ENCODE measurements around the gene ANKFY1. TPM values are rescaled to one million over a fixed set of nuclear protein-coding genes. Genes with fewer than 3 reads are reported as not detected.

Gene ANKFY1
- total and polyA plus RNA-seq, 9 of the 15 experiments (the other 6 are each of a cell fraction or from before 2014, with no cell fraction given), result 4.3 to 25.6 (median 12.2) TPM

GRCh38 chr17:4144422-4144747, 119.4 kb downstream of the ANKFY1 start:
- Histone ChIP-seq H4K20me1 (replicated peaks; ENCODE audit: control insufficient read depth, insufficient read depth, low read length) (no peaks in the 10 kb centered on the region; the same call in 1 of the 2 replicates), H3K36me3 (ENCODE audit: control insufficient read depth, insufficient read depth, low read length) (peaks cover 13% of the 10 kb centered on the region), H3K27ac (ENCODE audit: extremely low read depth, low read depth, low read length) (peak overlapping the region; percentile 94), H3K9me3 (replicated peaks; ENCODE audit: control insufficient read depth, insufficient read depth, low read depth, low read length) (no peaks in the 10 kb centered on the region), H3K9ac (ENCODE audit: insufficient read depth in 1 of 2, low read depth in 2 of 2, low read length in 2 of 2) (peak overlapping the region in 1 of 2 experiments; percentile 91; a peak in 2 of 4 replicates), H3K4me2 (ENCODE audit: insufficient read depth, low read length) (peak overlapping the region; percentile 86), H3K27me3 (ENCODE audit: control insufficient read depth in 2 of 2, insufficient read depth in 2 of 2, low read length in 2 of 2) (no peaks in the 10 kb centered on the region), H3K4me1 (replicated peaks in 1 of 2; ENCODE audit: control insufficient read depth in 2 of 2, insufficient read depth in 2 of 2, low read length in 2 of 2) (peaks cover 3 to 10% of the 10 kb centered on the region in 2 experiments; a peak in 3 of 5 replicates), H2AFZ (ENCODE audit: low read depth, low read length) (peak overlapping the region; percentile 94), H3K79me2 (ENCODE audit: control insufficient read depth, insufficient read depth, low read length) (peaks cover 40% of the 10 kb centered on the region), H3K4me3 (peak overlapping the region; percentile 98), H3K9me1 (ENCODE audit: control insufficient read depth, insufficient read depth, low read length) (peaks cover 3% of the 10 kb centered on the region)
- TF ChIP-seq ASH1L (IDR thresholded peaks at IDR 0.05; ENCODE audit: borderline replicate concordance, low read depth, partially characterized antibody) (no peak), ZZZ3 (IDR thresholded peaks at IDR 0.05) (no peak), ZNF253 (CRISPR knock-in tag; conservative IDR thresholded peaks at IDR 0.05) (no peak)
- in situ Hi-C loops (cut with MboI), result no loop called here
- POLR2A ChIA-PET, result interaction anchor here (0.6 to 3.8 kb wide), 5 partner anchors 11 to 655 kb away, joined by 3 to 21 read pairs (median 4); no protein-coding TSS in a partner anchor
- CTCF ChIA-PET (ENCODE audit: low intra/inter-chr PET ratio), result no interaction called here
- 67% methylated on average over 3 of the region's 3 CpGs for WGBS (ENCODE audit: insufficient coverage, low coverage, missing lambda C conversion rate)
- FAIRE-seq (no peak), ATAC-seq (no peak), DNase-seq (ENCODE audit: extremely low read depth in 1 of 4, low spot score in 3 of 4) (no peak)
- intact Hi-C loops (cut with micrococcal nuclease), result no loop called here
- BruUV-seq (replicated peaks), result no TSS peak

GRCh38 chr17:4143563-4144421, 120.0 kb downstream of the ANKFY1 start:
- POLR2A ChIA-PET, result interaction anchor here (0.5 to 3.8 kb wide), 16 partner anchors 8 to 656 kb away, joined by 3 to 21 read pairs (median 4); no protein-coding TSS in a partner anchor
- Histone ChIP-seq H3K4me2 (ENCODE audit: insufficient read depth, low read length) (peak overlapping the region; percentile 86), H3K9me1 (ENCODE audit: control insufficient read depth, insufficient read depth, low read length) (peaks cover 3% of the 10 kb centered on the region), H3K9me3 (replicated peaks; ENCODE audit: control insufficient read depth, insufficient read depth, low read depth, low read length) (no peaks in the 10 kb centered on the region), H3K79me2 (ENCODE audit: control insufficient read depth, insufficient read depth, low read length) (peaks cover 42% of the 10 kb centered on the region), H3K9ac (ENCODE audit: insufficient read depth in 1 of 2, low read depth in 2 of 2, low read length in 2 of 2) (peak overlapping the region; percentile 91 to 96), H3K27me3 (ENCODE audit: control insufficient read depth in 2 of 2, insufficient read depth in 2 of 2, low read length in 2 of 2) (no peaks in the 10 kb centered on the region), H3K36me3 (ENCODE audit: control insufficient read depth, insufficient read depth, low read length) (peaks cover 13% of the 10 kb centered on the region), H3K4me3 (peak overlapping the region; percentile 98), H4K20me1 (replicated peaks; ENCODE audit: control insufficient read depth, insufficient read depth, low read length) (no peaks in the 10 kb centered on the region; the same call in 1 of the 2 replicates), H2AFZ (ENCODE audit: low read depth, low read length) (peak overlapping the region; percentile 94), H3K4me1 (replicated peaks in 1 of 2; ENCODE audit: control insufficient read depth in 2 of 2, insufficient read depth in 2 of 2, low read length in 2 of 2) (peaks cover 3 to 10% of the 10 kb centered on the region in 2 experiments; a peak in 3 of 5 replicates), H3K27ac (ENCODE audit: extremely low read depth, low read depth, low read length) (peak overlapping the region; percentile 94)
- DNase-seq (ENCODE audit: extremely low read depth in 1 of 4, low spot score in 3 of 4), result peak; percentile 72 to 92 (median 79)
- TSS peak; percentile 81 for BruUV-seq (replicated peaks)
- in situ Hi-C loops (cut with MboI), result no loop called here
- CTCF ChIA-PET (ENCODE audit: low intra/inter-chr PET ratio), result no interaction called here
- FAIRE-seq, result peak; percentile 26
- intact Hi-C loops (cut with micrococcal nuclease), result no loop called here
- peak; percentile 89 for ATAC-seq
- WGBS (ENCODE audit: insufficient coverage, low coverage, missing lambda C conversion rate), result under 1% methylated on average over 39 of the region's 69 CpGs
- no peak for TF ChIP-seq CREB3 (tag; conservative IDR thresholded peaks at IDR 0.05; ENCODE audit: low read depth)
- peak; percentile 70 for TF ChIP-seq HCFC1 (IDR thresholded peaks at IDR 0.05; ENCODE audit: low read depth, low read length)
- no peak for TF ChIP-seq MXI1 (IDR thresholded peaks at IDR 0.05; ENCODE audit: low read depth, low read length)
- peak; percentile 53; the same call in 1 of the 2 replicates for TF ChIP-seq ZBTB9 (CRISPR knock-in tag; IDR thresholded peaks at IDR 0.05)
- peak; percentile 93 for TF ChIP-seq RBFOX2 (IDR thresholded peaks at IDR 0.05; ENCODE audit: low read depth, low read length)
- no peak for TF ChIP-seq ZNF764 (CRISPR knock-in tag; IDR thresholded peaks at IDR 0.05; ENCODE audit: low read depth)
- no peak for TF ChIP-seq ZKSCAN8 (CRISPR knock-in tag; IDR thresholded peaks at IDR 0.05)

Measured in K562 (cell line).